Spleen (tissue), 11 donors: Measurements from ENCODE around the gene MXRA8. TPM values are rescaled to one million over a fixed set of nuclear protein-coding genes. Genes with fewer than 3 reads are reported as not detected.
A peak's percentile ranks its signal among the peaks of the same experiment; 100 is the strongest.

Source experiments
- DNase-seq: peaks from one replicate; pipeline ENCODE4 v3.0.0-alpha.2; 2020
- H3K27ac ChIP-seq, 8 donors: fragments of 200-600 bp; sonication (generic) in 7 of 8; 1 replicate in 4 of 8; 2 replicates in 4 of 8; pipeline versions ENCODE4 v1.5.0 to v1.8.0; 2016 to 2021; ENCODE audit warnings: inconsistent platforms in 4 of 8, mild to moderate bottlenecking in 4 of 8, moderate library complexity in 1 of 8
- H3K27me3 ChIP-seq, 7 donors: fragments of 200-600 bp; sonication (generic) in 6 of 7; replicated peaks in 1 of 7; 1 replicate in 4 of 7; 2 replicates in 3 of 7; pipeline versions ENCODE4 v1.5.0 to v1.8.0; 2016 to 2021; ENCODE audit warnings: inconsistent platforms in 3 of 7, mild to moderate bottlenecking in 1 of 7
- H3K36me3 ChIP-seq, 6 donors: fragments of 200-600 bp; sonication (generic) in 5 of 6; 1 replicate in 4 of 6; 2 replicates in 2 of 6; pipeline versions ENCODE4 v1.5.0 to v1.8.0; 2016 to 2021; ENCODE audit warnings: inconsistent platforms in 2 of 6
- H3K4me1 ChIP-seq, 6 donors: fragments of 200-600 bp; sonication (generic) in 5 of 6; 1 replicate in 3 of 6; 2 replicates in 3 of 6; pipeline versions ENCODE4 v1.5.0 to v1.8.0; 2016 to 2021; ENCODE audit warnings: inconsistent platforms in 3 of 6
- H3K4me3 ChIP-seq, 8 donors: fragments of 200-600 bp; sonication (generic) in 7 of 8; 1 replicate in 4 of 8; 2 replicates in 4 of 8; pipeline versions ENCODE4 v1.5.0 to v1.8.0; 2016 to 2021; ENCODE audit warnings: inconsistent platforms in 4 of 8, mild to moderate bottlenecking in 4 of 8, moderate library complexity in 2 of 8
- H3K9me3 ChIP-seq, 8 donors: fragments of 200-600 bp; sonication (generic) in 7 of 8; 1 replicate in 4 of 8; 2 replicates in 4 of 8; pipeline versions ENCODE4 v1.5.0 to v1.8.0; 2016 to 2021; ENCODE audit warnings: inconsistent platforms in 4 of 8
- CTCF ChIP-seq, 11 experiments: fragments of 200-600 bp in 7 of 11; fragments of 450-650 bp in 4 of 11; sonication (generic) in 4 of 11; IDR thresholded peaks in 8 of 11; conservative IDR thresholded peaks in 3 of 11; 1 replicate in 7 of 11; 2 replicates in 4 of 11; pipeline versions ENCODE4 v1.4.0 to v1.8.0; 2016 to 2021; ENCODE audit warnings: antibody characterized with exemption in 11 of 11, inconsistent platforms in 4 of 11, mild to moderate bottlenecking in 1 of 11
- POLR2A ChIP-seq, 3 donors: fragments of 450-650 bp; IDR thresholded peaks; one replicate each; pipeline ENCODE4 v1.5.1; 2017; ENCODE audit warnings: antibody characterized with exemption in 3 of 3, mild to moderate bottlenecking in 1 of 3
- POLR2AphosphoS5 ChIP-seq, 3 donors: sonication (generic); formaldehyde crosslinking; IDR thresholded peaks; one replicate each; pipeline ENCODE4 v1.5.1; 2017; ENCODE audit warnings: antibody characterized with exemption in 3 of 3
- WGBS, 5 donors: extraction: QIAGEN DNeasy Blood & Tissue Kit in 3 of 5; methylation state at CpG; one replicate each; pipeline versions ENCODE4 v1.1.5 to v1.1.7; 2013 to 2018; 5-methylcytosine and 5-hydroxymethylcytosine counted together
- intact Hi-C: fragments of 100-400 bp; cut with DNase I; formaldehyde crosslinking; loops from one replicate; pipeline ENCODE4 v1.15.0; 2023; ENCODE audit warnings: low total_unique reads
- polyA plus RNA-seq, 3 donors: library from polyadenylated mRNA; stranded (reverse); fragments of 200-250 nt; gene quantifications; one replicate each; pipeline ENCODE4 v1.2.1, GENCODE V29; 2013
- total RNA-seq, 7 donors: library from RNA; depleted of rRNA in 3 of 7; stranded (reverse); fragments of >200 nt in 3 of 7; fragmentation: NEBNext Ultra II Directional in 4 of 7; extraction: Animal tissue kit (Norgen Biotek cat#: 25700) in 4 of 7; gene quantifications; one replicate each; pipeline versions ENCODE4 v1.1.0 to v1.2.1, GENCODE V29; 2016 to 2021
- donor health status: healthy with polysubstance abuse.
- donor health status: DM: no; HTN: no; CAD: no; lungs with moderate emphysema.
- donor health status: DM: no; HTN: no; CAD: no.
- donor health status: Bipolar disorder and iron deficiency.
- donor health status: healthy.
- donor health status: DM: no; HTN: no; CAD: no.
- donor health status: DM: yes; HTN: yes; CAD: no.

Gene MXRA8
- total and polyA plus RNA-seq, 10 donors = 25.9 to 71.7 (median 47.1) TPM

- peaks cover 40 to 74% (median 54%) of the 10 kb centered on the region in 6 donors for H3K4me1 ChIP-seq
- no peaks in the 10 kb centered on the region for H3K9me3 ChIP-seq
- peaks cover 0 to 28% (median 18%) of the 10 kb centered on the region in 6 donors for H3K36me3 ChIP-seq
- peak; percentile 91 for DNase-seq
- intact Hi-C loops = no loop called here
- 0 to 6% (median 1%) methylated on average over 17 to 83 of the region's 83 CpGs for WGBS, 5 donors
- no peaks in the 10 kb centered on the region for H3K27me3 ChIP-seq
- H3K4me3 ChIP-seq = peak overlapping the region; percentile 62 to 97 (median 86)
- H3K27ac ChIP-seq = peak overlapping the region in 7 of 8 donors; percentile 95 to 99 (median 97)
- TF ChIP-seq POLR2A (IDR thresholded peaks at IDR 0.05) = no peak
- TF ChIP-seq POLR2AphosphoS5 (IDR thresholded peaks at IDR 0.05) = no peak
- no peak for TF ChIP-seq CTCF (IDR thresholded peaks at IDR 0.05 in 8 of 11, conservative IDR thresholded peaks at IDR 0.05 in 3 of 11)
Measured at GRCh38 chr1:1307261-1307922, 51.0 kb downstream of the MXRA8 start.

- intact Hi-C loops = no loop called here
- 41 to 58% (median 52%) methylated on average over 21 to 27 of the region's 27 CpGs for WGBS, 5 donors
- TF ChIP-seq POLR2A (IDR thresholded peaks at IDR 0.05) (no peak), POLR2AphosphoS5 (IDR thresholded peaks at IDR 0.05) (no peak), CTCF (IDR thresholded peaks at IDR 0.05 in 8 of 11, conservative IDR thresholded peaks at IDR 0.05 in 3 of 11) (no peak)
- Histone ChIP-seq H3K4me1 (peaks cover 40 to 74% (median 54%) of the 10 kb centered on the region in 6 donors), H3K9me3 (no peaks in the 10 kb centered on the region), H3K27ac (peak overlapping the region in 5 of 8 donors; percentile 97 to 99 (median 98)), H3K27me3 (no peaks in the 10 kb centered on the region), H3K36me3 (peaks cover 0 to 22% (median 11%) of the 10 kb centered on the region in 6 donors), H3K4me3 (peak overlapping the region; percentile 62 to 97 (median 86))
- no peak for DNase-seq
Measured at GRCh38 chr1:1306661-1307260, 51.6 kb downstream of the MXRA8 start.

GRCh38 chr1:1306070-1306660, 52.2 kb downstream of the MXRA8 start:
- TF ChIP-seq CTCF (IDR thresholded peaks at IDR 0.05 in 8 of 11, conservative IDR thresholded peaks at IDR 0.05 in 3 of 11) (peak in 1 of 11 experiments; percentile 10), POLR2A (IDR thresholded peaks at IDR 0.05) (no peak), POLR2AphosphoS5 (IDR thresholded peaks at IDR 0.05) (no peak)
- H3K27me3 ChIP-seq = no peaks in the 10 kb centered on the region
- peaks cover 0 to 16% (median 5%) of the 10 kb centered on the region in 6 donors for H3K36me3 ChIP-seq
- peak overlapping the region in 7 of 8 donors; percentile 82 to 97 (median 87) for H3K4me3 ChIP-seq
- H3K4me1 ChIP-seq = peaks cover 40 to 74% (median 54%) of the 10 kb centered on the region in 6 donors
- no peaks in the 10 kb centered on the region for H3K9me3 ChIP-seq
- intact Hi-C loops = no loop called here
- 15 to 48% (median 37%) methylated on average over 7 to 11 of the region's 11 CpGs for WGBS, 5 donors
- no peak for DNase-seq
- H3K27ac ChIP-seq = peak overlapping the region in 6 of 8 donors; percentile 64 to 99 (median 79)
